ENCODE results near the gene MMP3.

GRCh38 chr11:102831489-102832440, 11.6 kb downstream of the MMP3 start:
- TF ChIP-seq CTCF (IDR thresholded peaks at IDR 0.05; ENCODE audit: low read depth, low read length, missing input control) (peak; percentile 39), NR2F2 (IDR thresholded peaks at IDR 0.05) (no peak), FOXA1 (IDR thresholded peaks at IDR 0.05) (no peak), REST (IDR thresholded peaks at IDR 0.05) (no peak), ATF3 (IDR thresholded peaks at IDR 0.05) (no peak), TAF1 (conservative IDR thresholded peaks at IDR 0.05) (no peak), HNF4G (IDR thresholded peaks at IDR 0.05) (no peak)

Data from liver (tissue), 3 donors.